HAP-1 (cell line): ENCODE results near the gene TLE5.
A peak's percentile ranks its signal among the peaks of the same experiment; 100 is the strongest.
"Not testable (repeated sequence)": the region's sequence is repeated elsewhere in the genome, so short reads cannot be mapped to it uniquely, and the experiment has no call there.

Experiments
- DNase-seq, 2 experiments: peaks; one replicate each; pipeline ENCODE4 v3.0.0-alpha.2; 2016 to 2020; ENCODE audit warnings: low spot score in 2 of 2
- H3K27me3 ChIP-seq: fragments of 250-450 bp; sonication (Bioruptor Pico); 2 replicates; pipeline ENCODE4 v1.5.1; 2020; ENCODE audit warnings: low read depth, mild to moderate bottlenecking, moderate library complexity
- H3K36me3 ChIP-seq: fragments of 250-450 bp; sonication (Bioruptor Pico); replicated peaks from 2 replicates; pipeline ENCODE4 v1.5.1; 2020; ENCODE audit warnings: mild to moderate bottlenecking
- H3K4me1 ChIP-seq: fragments of 250-450 bp; sonication (Bioruptor Pico); 2 replicates; pipeline ENCODE4 v1.5.1; 2020; ENCODE audit warnings: mild to moderate bottlenecking
- H3K4me3 ChIP-seq: fragments of 250-450 bp; sonication (Bioruptor Pico); 2 replicates; pipeline ENCODE4 v1.5.1; 2020; ENCODE audit warnings: mild to moderate bottlenecking, moderate library complexity
- H3K9me3 ChIP-seq: fragments of 250-450 bp; sonication (Bioruptor Pico); 2 replicates; pipeline ENCODE4 v1.5.1; 2020; ENCODE audit warnings: mild to moderate bottlenecking, moderate library complexity
- in situ Hi-C: fragments of 300-500 bp; cut with MboI; formaldehyde crosslinking; loops from 3 replicates; pipeline ENCODE4 v1.14.3; 2020; ENCODE audit warnings: low sequenced_read_pairs, inconsistent platforms, mixed read lengths

TLE5 gene

GRCh38 chr19:3100331-3100730, 38.0 kb upstream of the TLE5 start:
- no peak overlapping the region for H3K4me3 ChIP-seq
- in situ Hi-C loops, result loop anchor here (5.0 kb wide), 1 partner anchor 138 kb away; no protein-coding TSS in a partner anchor

GRCh38 chr19:3099347-3100145, 37.3 kb upstream of the TLE5 start:
- in situ Hi-C loops, result loop anchor here (5.0 kb wide), 1 partner anchor 137 kb away; no protein-coding TSS in a partner anchor
- H3K27me3 ChIP-seq, result no peaks in the 10 kb centered on the region
- peaks cover 7% of the 10 kb centered on the region for H3K4me1 ChIP-seq
- H3K36me3 ChIP-seq, result 0 out of 2 replicates have a peak, but pooled peaks cover 2% of the 10 kb centered on the region
- no peaks in the 10 kb centered on the region for H3K9me3 ChIP-seq
- no peak overlapping the region for H3K4me3 ChIP-seq
- no peak for DNase-seq

More at GRCh38 chr19:3100331-3100730, 38.0 kb upstream of the TLE5 start:
- H3K27me3 ChIP-seq, result no peaks in the 10 kb centered on the region
- peaks cover 7% of the 10 kb centered on the region for H3K4me1 ChIP-seq
- H3K36me3 ChIP-seq, result 0 out of 2 replicates have a peak, but pooled peaks cover 2% of the 10 kb centered on the region
- H3K9me3 ChIP-seq, result no peaks in the 10 kb centered on the region
- no peak for DNase-seq

GRCh38 chr19:3098515-3099346, 36.4 kb upstream of the TLE5 start:
- peaks cover 6% of the 10 kb centered on the region for H3K4me1 ChIP-seq
- no peak overlapping the region for H3K4me3 ChIP-seq
- no peaks in the 10 kb centered on the region for H3K27me3 ChIP-seq

GRCh38 chr19:3098141-3098514, 35.8 kb upstream of the TLE5 start:
- H3K27me3 ChIP-seq, result no peaks in the 10 kb centered on the region
- 0 out of 2 replicates have a peak, but pooled peaks cover 2% of the 10 kb centered on the region for H3K36me3 ChIP-seq
- no peaks in the 10 kb centered on the region for H3K9me3 ChIP-seq
- no peak overlapping the region for H3K4me3 ChIP-seq
- peaks cover 4% of the 10 kb centered on the region for H3K4me1 ChIP-seq
- DNase-seq, result no peak
- in situ Hi-C loops, result no loop called here

More at GRCh38 chr19:3098515-3099346, 36.4 kb upstream of the TLE5 start:
- Histone ChIP-seq H3K9me3 (no peaks in the 10 kb centered on the region), H3K36me3 (0 out of 2 replicates have a peak, but pooled peaks cover 2% of the 10 kb centered on the region)
- no peak for DNase-seq
- in situ Hi-C loops, result no loop called here

GRCh38 chr19:3097442-3097871, 35.2 kb upstream of the TLE5 start:
- H3K9me3 ChIP-seq, result no peaks in the 10 kb centered on the region
- H3K4me1 ChIP-seq, result peaks cover 4% of the 10 kb centered on the region
- in situ Hi-C loops, result no loop called here
- H3K27me3 ChIP-seq, result no peaks in the 10 kb centered on the region
- 0 out of 2 replicates have a peak, but pooled peaks cover 2% of the 10 kb centered on the region for H3K36me3 ChIP-seq
- H3K4me3 ChIP-seq, result no peak overlapping the region
- no peak for DNase-seq

- H3K4me3 ChIP-seq, result no peak overlapping the region; the same call in 1 of the 2 replicates
- no peaks in the 10 kb centered on the region for H3K9me3 ChIP-seq
- in situ Hi-C loops, result no loop called here
- no peaks in the 10 kb centered on the region for H3K27me3 ChIP-seq
- H3K36me3 ChIP-seq, result 0 out of 2 replicates have a peak, but pooled peaks cover 2% of the 10 kb centered on the region
- DNase-seq, result no peak
- H3K4me1 ChIP-seq, result peaks cover 4% of the 10 kb centered on the region
Observed at GRCh38 chr19:3096902-3097326, 34.6 kb upstream of the TLE5 start.

GRCh38 chr19:3096267-3096901, 34.1 kb upstream of the TLE5 start:
- Histone ChIP-seq H3K9me3 (no peaks in the 10 kb centered on the region), H3K4me3 (peak overlapping the region; percentile 56), H3K27me3 (no peaks in the 10 kb centered on the region), H3K36me3 (0 out of 2 replicates have a peak, but pooled peaks cover 2% of the 10 kb centered on the region), H3K4me1 (peaks cover 4% of the 10 kb centered on the region)
- no peak for DNase-seq
- in situ Hi-C loops, result no loop called here

GRCh38 chr19:3095441-3096191, 33.3 kb upstream of the TLE5 start:
- peaks cover 4% of the 10 kb centered on the region for H3K4me1 ChIP-seq
- H3K27me3 ChIP-seq, result no peaks in the 10 kb centered on the region
- H3K9me3 ChIP-seq, result no peaks in the 10 kb centered on the region
- in situ Hi-C loops, result no loop called here
- 0 out of 2 replicates have a peak, but pooled peaks cover 2% of the 10 kb centered on the region for H3K36me3 ChIP-seq
- peak overlapping the region; percentile 56 for H3K4me3 ChIP-seq
- DNase-seq, result peak in 1 of 2 experiments; percentile 72

- in situ Hi-C loops, result no loop called here
- 0 out of 2 replicates have a peak, but pooled peaks cover 2% of the 10 kb centered on the region for H3K36me3 ChIP-seq
- no peaks in the 10 kb centered on the region for H3K27me3 ChIP-seq
- DNase-seq, result peak in 1 of 2 experiments; percentile 32
- peaks cover 4% of the 10 kb centered on the region for H3K4me1 ChIP-seq
- peak overlapping the region; percentile 56 for H3K4me3 ChIP-seq
- H3K9me3 ChIP-seq, result no peaks in the 10 kb centered on the region
Observed at GRCh38 chr19:3094601-3095440, 32.5 kb upstream of the TLE5 start.

GRCh38 chr19:3089299-3089855, 27.1 kb upstream of the TLE5 start:
- not testable (repeated sequence) for H3K36me3 ChIP-seq, H3K27me3 ChIP-seq

GRCh38 chr19:3087769-3088168, 25.5 kb upstream of the TLE5 start:
- in situ Hi-C loops, result no loop called here
- H3K36me3 ChIP-seq, result no peaks in the 10 kb centered on the region

More at GRCh38 chr19:3089299-3089855, 27.1 kb upstream of the TLE5 start:
- DNase-seq, H3K4me1 ChIP-seq, in situ Hi-C loops, H3K4me3 ChIP-seq, H3K9me3 ChIP-seq: not testable (repeated sequence)

GRCh38 chr19:3084943-3085342, 22.6 kb upstream of the TLE5 start:
- no peaks in the 10 kb centered on the region for H3K4me1 ChIP-seq
- no peak for DNase-seq
- no peak overlapping the region for H3K4me3 ChIP-seq
- no peaks in the 10 kb centered on the region for H3K36me3 ChIP-seq
- H3K27me3 ChIP-seq, result no peaks in the 10 kb centered on the region
- H3K9me3 ChIP-seq, result no peaks in the 10 kb centered on the region
- in situ Hi-C loops, result no loop called here

More at GRCh38 chr19:3087769-3088168, 25.5 kb upstream of the TLE5 start:
- Histone ChIP-seq H3K4me1 (no peaks in the 10 kb centered on the region), H3K4me3 (no peak overlapping the region), H3K9me3 (no peaks in the 10 kb centered on the region), H3K27me3 (no peaks in the 10 kb centered on the region)
- DNase-seq, result no peak
